Vagina (tissue), 2 donors: ENCODE measurements around the gene FCF1.

Source experiments
- POLR2A ChIP-seq, 2 donors: fragments of 450-650 bp; IDR thresholded peaks; one replicate each; pipeline ENCODE4 v1.6.1; 2017; ENCODE audit warnings: antibody characterized with exemption in 2 of 2, mild to moderate bottlenecking in 2 of 2, moderate library complexity in 2 of 2
- POLR2AphosphoS5 ChIP-seq, 2 donors: sonication (generic); formaldehyde crosslinking; IDR thresholded peaks; one replicate each; pipeline ENCODE4 v1.9.0; 2017; ENCODE audit warnings: antibody characterized with exemption in 2 of 2, mild to moderate bottlenecking in 2 of 2, low read depth in 1 of 2; ENCODE audit not compliant: insufficient read depth in 1 of 2
- TF ChIP-seq, protein P1 (sequence below), 3 experiments: fragments of 450-650 bp in 2 of 3; fragments of 200-600 bp in 1 of 3; sonication (generic) in 1 of 3; IDR thresholded peaks; one replicate each; pipeline ENCODE4 v1.5.1; 2017 to 2019; ENCODE audit warnings: antibody characterized with exemption in 3 of 3, mild to moderate bottlenecking in 2 of 3, moderate library complexity in 2 of 3

- TF ChIP-seq, protein P1, sequence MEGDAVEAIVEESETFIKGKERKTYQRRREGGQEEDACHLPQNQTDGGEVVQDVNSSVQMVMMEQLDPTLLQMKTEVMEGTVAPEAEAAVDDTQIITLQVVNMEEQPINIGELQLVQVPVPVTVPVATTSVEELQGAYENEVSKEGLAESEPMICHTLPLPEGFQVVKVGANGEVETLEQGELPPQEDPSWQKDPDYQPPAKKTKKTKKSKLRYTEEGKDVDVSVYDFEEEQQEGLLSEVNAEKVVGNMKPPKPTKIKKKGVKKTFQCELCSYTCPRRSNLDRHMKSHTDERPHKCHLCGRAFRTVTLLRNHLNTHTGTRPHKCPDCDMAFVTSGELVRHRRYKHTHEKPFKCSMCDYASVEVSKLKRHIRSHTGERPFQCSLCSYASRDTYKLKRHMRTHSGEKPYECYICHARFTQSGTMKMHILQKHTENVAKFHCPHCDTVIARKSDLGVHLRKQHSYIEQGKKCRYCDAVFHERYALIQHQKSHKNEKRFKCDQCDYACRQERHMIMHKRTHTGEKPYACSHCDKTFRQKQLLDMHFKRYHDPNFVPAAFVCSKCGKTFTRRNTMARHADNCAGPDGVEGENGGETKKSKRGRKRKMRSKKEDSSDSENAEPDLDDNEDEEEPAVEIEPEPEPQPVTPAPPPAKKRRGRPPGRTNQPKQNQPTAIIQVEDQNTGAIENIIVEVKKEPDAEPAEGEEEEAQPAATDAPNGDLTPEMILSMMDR (IDR thresholded peaks at IDR 0.05): no peak
- TF ChIP-seq POLR2A (IDR thresholded peaks at IDR 0.05) (no peak), POLR2AphosphoS5 (IDR thresholded peaks at IDR 0.05; ENCODE audit: insufficient read depth in 1 of 2, low read depth in 1 of 2) (no peak)
These were observed 27.9 kb upstream of the FCF1 start for GRCh38 chr14:74685056-74685455.
